AG04449 (cell line): ENCODE data around the gene BBOX1.

ENCODE experiments used
- CTCF ChIA-PET: fragments of 350-600 bp; formaldehyde crosslinking; extraction: SDS; loops from one replicate; lab custom pipeline; 2021; ENCODE audit warnings: antibody characterized with exemption; lab: Yijun Ruan, JAX
- POLR2A ChIA-PET: fragments of 400-600, 350-600 bp; formaldehyde crosslinking; extraction: SDS; loops from one replicate; lab custom pipeline; 2020; ENCODE audit warnings: antibody characterized with exemption, inconsistent platforms; lab: Yijun Ruan, JAX
- DNase-seq: peaks from one replicate; pipeline ENCODE4 v3.0.0-alpha.2; 2010; ENCODE audit warnings: low read depth, low spot score
- H3K4me3 ChIP-seq: 2 replicates; pipeline ENCODE4 v1.5.1; 2011; ENCODE audit warnings: low read depth, mild to moderate bottlenecking, control low read depth, low read length
- CTCF ChIP-seq: IDR thresholded peaks from one replicate; pipeline ENCODE4 v1.5.1; 2011; ENCODE audit warnings: mild to moderate bottlenecking, moderate library complexity, low read length, control low read depth, inconsistent platforms; ENCODE audit not compliant: insufficient read depth; ENCODE audit errors: missing control alignments

Gene BBOX1

GRCh38 chr11:27055065-27055682 is 14.6 kb downstream of the BBOX1 start:
- H3K4me3 ChIP-seq = no peak overlapping the region
- POLR2A ChIA-PET = interaction anchor here (0.6 kb wide), 2 partner anchors 20 to 228 kb away, joined by 3 read pairs; no protein-coding TSS in a partner anchor
- CTCF ChIA-PET = interaction anchor here (0.6 kb wide), 1 partner anchor 11 kb away, joined by 5 read pairs; no protein-coding TSS in a partner anchor
- no peak for TF ChIP-seq CTCF
- DNase-seq = peak; percentile 46

- DNase-seq = no peak
- TF ChIP-seq CTCF = no peak
- POLR2A ChIA-PET = no interaction called here
- CTCF ChIA-PET = no interaction called here
- no peak overlapping the region for H3K4me3 ChIP-seq
Measured at GRCh38 chr11:27057091-27057780, 16.6 kb downstream of the BBOX1 start.

- no peak for TF ChIP-seq CTCF
- ChIA-PET CTCF (no interaction called here), POLR2A (no interaction called here)
- no peak overlapping the region for H3K4me3 ChIP-seq
- no peak for DNase-seq
Measured at GRCh38 chr11:27058456-27058855, 17.8 kb downstream of the BBOX1 start.

- no peak overlapping the region for H3K4me3 ChIP-seq
- no peak for DNase-seq
- TF ChIP-seq CTCF = no peak
- POLR2A ChIA-PET = no interaction called here
- CTCF ChIA-PET = no interaction called here
Measured at GRCh38 chr11:27059431-27059830, 18.8 kb downstream of the BBOX1 start.

GRCh38 chr11:27060816-27061460 is 20.3 kb downstream of the BBOX1 start:
- ChIA-PET POLR2A (no interaction called here), CTCF (interaction anchor here (1.0 kb wide), 1 partner anchor 38 kb away, joined by 4 read pairs; no protein-coding TSS in a partner anchor)
- TF ChIP-seq CTCF = no peak
- no peak overlapping the region for H3K4me3 ChIP-seq
- DNase-seq = no peak

DNA sequence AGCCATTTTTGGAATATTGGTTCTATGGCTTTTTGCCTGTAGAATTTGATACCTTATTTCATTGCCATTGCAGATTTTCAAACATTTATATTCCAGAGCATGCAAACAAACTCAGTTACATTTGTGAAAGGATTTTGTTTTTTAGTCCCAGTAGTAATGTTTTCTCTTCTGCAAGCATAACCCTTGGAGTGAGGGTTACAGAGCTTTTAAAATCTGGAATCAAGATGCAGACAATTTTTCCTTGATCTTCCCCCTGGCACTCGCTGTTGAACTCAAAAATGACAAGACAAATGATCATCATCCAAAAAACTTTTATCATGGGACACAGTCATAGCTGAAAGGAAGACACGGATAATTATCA is 20.8 kb downstream of the BBOX1 start:
- CTCF ChIA-PET = interaction anchor here (1.0 kb wide), 1 partner anchor 39 kb away, joined by 4 read pairs; no protein-coding TSS in a partner anchor
- DNase-seq = no peak
- H3K4me3 ChIP-seq = no peak overlapping the region
- POLR2A ChIA-PET = no interaction called here
- no peak for TF ChIP-seq CTCF
